HFF-Myc (cell line): Measurements from ENCODE around the gene PNMA6A.
"Not testable (repeated sequence)": the region's sequence is repeated elsewhere in the genome, so short reads cannot be mapped to it uniquely, and the experiment has no call there.

Experiments
- DNase-seq: peaks from one replicate; pipeline ENCODE4 v3.0.0-alpha.2; 2011; ENCODE audit warnings: low read depth; ENCODE audit errors: extremely low read depth
- H3K4me3 ChIP-seq: replicated peaks from 2 replicates; pipeline ENCODE4 v1.5.1; 2011; ENCODE audit warnings: low read depth, mild to moderate bottlenecking, control low read depth, low read length
- CTCF ChIP-seq: IDR thresholded peaks from 2 replicates; pipeline ENCODE4 v1.5.1; 2012; ENCODE audit warnings: mild to moderate bottlenecking, low read depth, low read length, control low read depth; ENCODE audit errors: missing control alignments

The PNMA6A gene

DNA sequence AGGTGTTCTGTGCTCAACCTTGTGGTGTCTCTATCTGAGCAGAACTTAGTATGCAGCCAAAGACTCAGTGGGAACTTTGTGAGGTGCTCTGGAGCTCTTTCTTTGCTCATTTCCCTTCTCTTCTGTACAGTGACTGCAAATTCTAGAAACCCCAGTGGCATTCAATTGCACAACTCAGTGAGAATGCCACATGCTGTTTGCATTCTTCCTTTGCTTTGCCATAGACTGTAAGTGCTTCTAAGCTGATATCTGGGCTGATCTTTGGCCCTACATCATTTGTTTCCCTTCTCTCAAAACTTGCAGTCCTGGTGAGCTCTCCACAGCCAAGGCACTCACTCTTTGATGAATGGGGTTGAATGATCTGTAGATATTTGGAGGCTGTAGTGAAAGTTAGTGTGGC, 8.9 kb upstream of the PNMA6A start:
- TF ChIP-seq CTCF, result no peak
- no peak for DNase-seq
- no peak overlapping the region for H3K4me3 ChIP-seq

- H3K4me3 ChIP-seq, result no peak overlapping the region
- no peak for TF ChIP-seq CTCF
- no peak for DNase-seq
These were observed 8.2 kb upstream of the PNMA6A start for GRCh38 chrX:153064061-153064460.

GRCh38 chrX:153065389-153065788, 6.9 kb upstream of the PNMA6A start:
- DNase-seq, result no peak
- TF ChIP-seq CTCF, result no peak
- no peak overlapping the region for H3K4me3 ChIP-seq

DNA sequence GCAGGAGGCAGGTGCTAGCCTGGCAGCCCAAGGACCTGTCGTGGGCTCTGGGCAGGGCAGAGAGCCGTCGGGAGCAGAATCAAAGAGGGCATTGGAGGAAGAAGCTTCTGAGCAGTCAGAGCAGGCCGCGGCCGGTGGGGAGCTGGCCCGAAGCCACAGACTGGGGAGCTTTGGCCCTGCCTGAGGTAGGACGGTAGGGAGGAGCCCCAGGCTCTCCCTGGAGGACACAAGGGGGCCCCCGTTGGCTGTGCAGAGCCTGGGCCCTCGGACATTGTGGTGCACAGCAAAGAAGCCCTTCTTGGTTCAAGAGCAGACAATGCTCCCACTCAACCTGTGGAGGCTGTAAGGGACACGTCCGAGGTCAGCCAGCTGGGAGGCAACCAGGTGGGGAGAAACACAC, 5.9 kb upstream of the PNMA6A start:
- H3K4me3 ChIP-seq, DNase-seq: not testable (repeated sequence)

GRCh38 chrX:153073331-153073730, 1.1 kb downstream of the PNMA6A start:
- not testable (repeated sequence) for H3K4me3 ChIP-seq, DNase-seq

DNA sequence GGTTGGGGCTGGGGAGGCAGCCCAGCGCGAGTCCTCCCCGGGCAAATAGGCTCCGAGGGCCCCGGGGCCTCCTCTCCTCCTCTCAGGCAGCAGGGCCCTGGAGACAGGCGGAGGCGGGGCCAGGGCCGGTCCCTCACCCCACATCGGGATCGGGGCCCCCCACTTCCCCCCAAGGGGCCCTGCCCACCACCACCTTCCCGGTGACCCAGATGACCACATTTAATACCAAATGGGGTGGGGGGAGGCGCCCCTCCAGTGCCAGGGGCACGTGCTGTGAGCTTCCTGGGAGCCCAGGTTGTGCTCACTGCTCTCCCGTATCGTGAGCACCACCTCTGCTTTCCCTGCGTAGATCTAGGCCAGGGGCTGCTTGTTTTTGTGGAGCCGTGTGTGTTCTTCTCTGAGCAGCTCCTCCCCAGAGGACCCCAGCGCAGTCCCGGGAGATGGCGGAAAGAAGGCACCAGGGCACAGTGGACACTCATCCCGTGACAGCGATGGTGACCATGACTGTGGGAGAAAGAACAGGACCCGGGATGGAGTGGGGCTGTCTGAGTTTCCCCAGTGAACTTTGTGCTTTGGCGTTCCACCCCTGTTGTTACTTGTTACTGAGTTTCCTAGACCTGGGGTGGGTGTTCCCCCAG, 2.1 kb downstream of the PNMA6A start:
- no peak for DNase-seq
- no peak overlapping the region for H3K4me3 ChIP-seq
- TF ChIP-seq CTCF, result no peak

GRCh38 chrX:153074935-153075334, 2.7 kb downstream of the PNMA6A start:
- no peak for TF ChIP-seq CTCF
- no peak for DNase-seq
- no peak overlapping the region for H3K4me3 ChIP-seq

- DNase-seq, result no peak
- no peak overlapping the region for H3K4me3 ChIP-seq
- TF ChIP-seq CTCF, result no peak
These were observed 3.1 kb downstream of the PNMA6A start for GRCh38 chrX:153075366-153075765.

GRCh38 chrX:153077437-153078135, 5.3 kb downstream of the PNMA6A start:
- not testable (repeated sequence) for H3K4me3 ChIP-seq, DNase-seq

DNA sequence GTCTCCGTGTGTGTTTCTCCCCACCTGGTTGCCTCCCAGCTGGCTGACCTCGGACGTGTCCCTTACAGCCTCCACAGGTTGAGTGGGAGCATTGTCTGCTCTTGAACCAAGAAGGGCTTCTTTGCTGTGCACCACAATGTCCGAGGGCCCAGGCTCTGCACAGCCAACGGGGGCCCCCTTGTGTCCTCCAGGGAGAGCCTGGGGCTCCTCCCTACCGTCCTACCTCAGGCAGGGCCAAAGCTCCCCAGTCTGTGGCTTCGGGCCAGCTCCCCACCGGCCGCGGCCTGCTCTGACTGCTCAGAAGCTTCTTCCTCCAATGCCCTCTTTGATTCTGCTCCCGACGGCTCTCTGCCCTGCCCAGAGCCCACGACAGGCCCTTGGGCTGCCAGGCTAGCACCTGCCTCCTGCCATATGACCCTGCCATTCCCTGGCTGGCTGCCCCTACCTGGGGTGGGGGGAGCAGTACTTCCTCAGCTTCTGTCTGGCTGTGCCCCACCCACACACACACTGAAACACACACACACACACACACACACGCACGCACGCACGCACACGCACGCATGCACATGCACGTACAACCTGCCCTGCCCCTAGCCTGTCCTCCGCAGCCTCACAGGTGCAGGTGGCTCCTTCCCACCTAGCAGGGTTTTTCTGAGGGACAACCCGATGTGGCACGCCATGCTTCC, 11.1 kb downstream of the PNMA6A start:
- DNase-seq, H3K4me3 ChIP-seq: not testable (repeated sequence)
